ENCODE results near the gene LRP1-AS.

DNA sequence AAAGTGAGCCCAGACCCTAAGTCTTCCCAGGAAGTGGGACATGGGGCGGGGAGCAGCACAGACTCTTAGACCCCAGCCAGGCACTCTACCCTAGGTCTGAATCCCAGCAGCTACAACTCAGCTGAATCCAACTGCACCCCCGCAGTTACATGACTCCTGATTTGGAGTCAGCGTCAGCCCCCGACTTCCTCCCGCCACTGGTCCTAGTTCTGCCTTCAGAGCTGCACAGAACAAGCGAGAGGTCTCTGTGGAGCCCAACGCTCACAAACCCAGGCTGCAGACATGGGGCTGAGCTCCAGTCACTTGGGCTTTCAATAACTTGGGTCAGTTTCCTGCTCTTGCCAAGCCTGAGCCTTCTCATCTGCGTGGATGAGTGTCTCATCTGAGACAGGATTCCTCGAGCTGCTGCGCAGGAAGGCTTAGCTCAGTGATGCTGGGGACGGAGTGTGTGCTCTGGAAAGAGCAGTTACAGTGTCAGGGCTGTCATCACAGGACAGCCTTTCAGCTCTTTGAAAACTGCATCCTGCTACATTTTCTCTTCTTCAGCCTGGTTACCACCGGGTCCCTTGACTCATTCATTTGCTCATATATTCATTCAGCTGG, 38.6 kb upstream of the LRP1-AS start:
- no peak for TF ChIP-seq SIN3A (IDR thresholded peaks at IDR 0.05; ENCODE audit: borderline replicate concordance, insufficient read depth, low read length)
- no peak for TF ChIP-seq FOXP2 (optimal IDR thresholded peaks at IDR 0.05; ENCODE audit: borderline replicate concordance, extremely low read depth, extremely low read length, insufficient read depth)
- no peak for TF ChIP-seq POLR2AphosphoS5 (IDR thresholded peaks at IDR 0.05; ENCODE audit: low read depth, low read length)
- no peak for TF ChIP-seq TAF1 (IDR thresholded peaks at IDR 0.05; ENCODE audit: borderline replicate concordance, insufficient read depth, low read length)

All from PFSK-1 (cell line).